ENCODE results near the gene ITPK1.

- TF ChIP-seq CTCF (IDR thresholded peaks at IDR 0.05) (no peak), POLR2AphosphoS5 (IDR thresholded peaks at IDR 0.05; ENCODE audit: low read depth, low read length) (no peak), REST (IDR thresholded peaks at IDR 0.05; ENCODE audit: insufficient read depth in 1 of 2, low read depth in 2 of 2, low read length in 1 of 2) (no peak)
These were observed 22.1 kb upstream of the ITPK1 start for GRCh38 chr14:93137864-93138263.

Measured in Panc1 (cell line).